IPS-15b (cell line): ENCODE data around the gene HS6ST3.
"Not testable (repeated sequence)": the region's sequence is repeated elsewhere in the genome, so short reads cannot be mapped to it uniquely, and the experiment has no call there.

Source experiments
- H3K27me3 ChIP-seq: one replicate; pipeline ENCODE4 v1.6.1; 2013; ENCODE audit warnings: low read length; ENCODE audit not compliant: control insufficient read depth, insufficient read depth
- H3K36me3 ChIP-seq: one replicate; pipeline ENCODE4 v1.6.1; 2013; ENCODE audit warnings: low read length; ENCODE audit not compliant: control insufficient read depth, insufficient read depth
- H3K4me1 ChIP-seq: one replicate; pipeline ENCODE4 v1.6.1; 2013; ENCODE audit warnings: mild to moderate bottlenecking, low read length; ENCODE audit not compliant: control insufficient read depth, insufficient read depth
- H3K4me3 ChIP-seq: one replicate; pipeline ENCODE4 v1.5.1; 2013; ENCODE audit warnings: low read depth, low read length
- H3K9ac ChIP-seq: one replicate; pipeline ENCODE4 v1.6.1; 2013; ENCODE audit warnings: low read depth, mild to moderate bottlenecking, low read length
- H3K9me3 ChIP-seq: one replicate; pipeline ENCODE4 v1.6.1; 2013; ENCODE audit warnings: mild to moderate bottlenecking, low read length; ENCODE audit not compliant: control insufficient read depth, insufficient read depth

Gene HS6ST3

GRCh38 chr13:96766306-96766705 is 676.4 kb downstream of the HS6ST3 start:
- H3K27me3 ChIP-seq = no peaks in the 10 kb centered on the region
- H3K9me3 ChIP-seq = no peaks in the 10 kb centered on the region
- H3K4me1 ChIP-seq = peaks cover 4% of the 10 kb centered on the region
- H3K4me3 ChIP-seq = no peak overlapping the region
- no peak overlapping the region for H3K9ac ChIP-seq
- H3K36me3 ChIP-seq = no peaks in the 10 kb centered on the region

DNA sequence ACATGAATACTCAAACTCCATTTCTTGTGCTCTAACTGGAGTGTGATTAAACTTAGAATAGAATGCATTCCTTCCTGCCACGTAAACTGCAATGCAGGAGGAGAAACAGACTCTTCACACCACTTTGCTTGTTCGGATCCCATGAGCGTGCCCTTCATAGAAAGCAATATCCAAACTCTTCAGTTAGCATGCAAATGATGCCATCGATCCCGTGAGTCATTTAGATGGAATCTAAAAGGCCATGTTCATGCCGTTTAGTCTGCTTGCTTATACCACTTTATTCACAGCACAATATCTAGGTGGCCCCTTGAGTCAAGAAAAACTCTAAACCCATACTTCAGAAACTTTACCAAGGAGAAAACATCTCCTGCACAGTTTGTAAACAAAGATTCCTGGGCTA is 678.6 kb downstream of the HS6ST3 start:
- no peak overlapping the region for H3K4me3 ChIP-seq
- H3K4me1 ChIP-seq = peaks cover 8% of the 10 kb centered on the region
- no peaks in the 10 kb centered on the region for H3K27me3 ChIP-seq
- H3K9me3 ChIP-seq = no peaks in the 10 kb centered on the region
- H3K36me3 ChIP-seq = no peaks in the 10 kb centered on the region
- H3K9ac ChIP-seq = no peak overlapping the region

DNA sequence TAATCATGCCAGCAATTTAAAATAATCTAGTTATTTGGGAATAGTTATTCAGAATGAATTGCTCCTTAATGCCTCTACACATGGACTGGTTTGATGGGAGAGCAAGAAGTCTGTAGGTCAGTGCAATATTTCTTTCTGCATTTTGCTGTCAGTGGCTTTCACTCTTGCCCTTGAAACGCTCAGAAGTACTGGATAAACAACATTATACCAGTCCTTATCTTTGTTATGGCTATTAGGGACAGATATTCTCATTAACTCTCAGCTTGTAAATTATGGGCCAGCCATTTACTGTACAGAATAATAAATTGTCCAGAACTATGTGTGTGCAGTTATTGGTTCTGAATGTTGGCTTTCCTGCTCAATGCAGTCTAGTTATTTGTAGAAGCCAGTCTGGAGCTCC is 680.0 kb downstream of the HS6ST3 start:
- no peak overlapping the region for H3K9ac ChIP-seq
- H3K9me3 ChIP-seq = no peaks in the 10 kb centered on the region
- no peaks in the 10 kb centered on the region for H3K27me3 ChIP-seq
- H3K4me1 ChIP-seq = peaks cover 8% of the 10 kb centered on the region
- no peak overlapping the region for H3K4me3 ChIP-seq
- no peaks in the 10 kb centered on the region for H3K36me3 ChIP-seq

DNA sequence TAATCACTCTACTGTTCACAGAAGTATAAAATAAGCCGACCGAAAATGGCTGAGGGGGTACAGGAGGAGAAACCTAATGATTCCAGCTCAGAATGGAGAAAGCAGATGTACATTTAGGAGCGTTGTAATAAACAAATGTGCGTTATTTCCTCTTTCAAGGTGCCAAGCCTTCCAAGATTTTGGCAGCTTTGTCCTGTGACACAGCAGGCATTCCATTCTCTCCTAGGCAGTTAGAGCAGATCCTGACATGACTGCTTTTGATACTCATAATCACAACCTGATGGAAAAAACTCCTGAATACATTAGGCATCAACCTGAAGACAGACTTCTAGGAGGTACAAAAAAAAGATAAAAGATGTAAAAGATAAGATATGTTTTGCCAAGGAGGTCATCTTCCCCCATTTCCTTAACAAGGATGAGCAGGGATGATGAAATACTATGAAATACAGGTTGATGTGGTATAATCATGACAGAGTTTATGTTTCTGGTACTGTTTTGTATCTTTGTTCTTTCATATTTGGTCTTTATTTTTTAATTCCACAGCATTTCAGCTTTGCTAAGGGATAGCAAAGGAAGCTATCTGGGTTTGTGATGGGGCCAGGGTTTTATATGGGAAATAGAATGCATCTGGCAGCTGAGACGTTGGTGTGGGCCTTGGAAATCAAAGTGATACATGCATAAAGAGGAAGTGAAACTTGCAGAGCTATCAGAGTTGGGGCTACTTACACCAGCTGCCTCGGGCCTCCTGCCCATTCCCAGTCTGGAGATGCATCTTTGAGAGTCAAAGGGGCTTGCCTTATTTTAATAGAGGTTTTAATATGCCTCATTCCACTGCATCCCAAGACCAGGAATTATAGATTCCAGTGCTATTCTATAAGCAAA is 681.8 kb downstream of the HS6ST3 start:
- Histone ChIP-seq H3K27me3 (no peaks in the 10 kb centered on the region), H3K9me3 (no peaks in the 10 kb centered on the region), H3K4me1 (peaks cover 8% of the 10 kb centered on the region), H3K36me3 (no peaks in the 10 kb centered on the region), H3K9ac (no peak overlapping the region), H3K4me3 (no peak overlapping the region)

- H3K4me3 ChIP-seq = no peak overlapping the region
- H3K36me3 ChIP-seq = no peaks in the 10 kb centered on the region
- H3K9ac ChIP-seq = no peak overlapping the region
- H3K4me1 ChIP-seq = peaks cover 8% of the 10 kb centered on the region
- H3K9me3 ChIP-seq = no peaks in the 10 kb centered on the region
- H3K27me3 ChIP-seq = no peaks in the 10 kb centered on the region
Measured at GRCh38 chr13:96772426-96772825, 682.5 kb downstream of the HS6ST3 start.

GRCh38 chr13:96778302-96778701 is 688.4 kb downstream of the HS6ST3 start:
- H3K9me3 ChIP-seq, H3K9ac ChIP-seq: not testable (repeated sequence)

DNA sequence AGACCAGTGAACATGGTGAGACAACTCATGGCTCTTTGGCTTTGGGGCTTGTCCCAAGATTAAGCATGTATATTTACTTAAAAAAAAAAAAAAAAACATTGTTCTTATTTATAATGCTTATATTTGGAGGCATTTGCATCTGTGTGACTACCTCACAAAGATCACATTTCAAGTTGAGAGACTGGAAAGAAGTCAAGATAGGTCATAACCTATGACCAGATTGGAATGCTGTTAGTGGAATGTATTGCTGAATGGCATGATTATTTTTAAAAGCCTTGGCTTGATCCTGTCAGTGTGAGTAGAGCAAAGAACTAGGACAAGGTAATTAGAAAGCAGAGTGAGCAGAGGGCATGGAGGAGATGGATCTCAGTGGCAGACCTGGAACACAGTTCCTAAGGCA is 689.8 kb downstream of the HS6ST3 start:
- H3K9ac ChIP-seq = no peak overlapping the region
- H3K4me1 ChIP-seq = no peaks in the 10 kb centered on the region
- no peaks in the 10 kb centered on the region for H3K9me3 ChIP-seq
- H3K36me3 ChIP-seq = no peaks in the 10 kb centered on the region
- H3K27me3 ChIP-seq = no peaks in the 10 kb centered on the region
- H3K4me3 ChIP-seq = no peak overlapping the region

More at GRCh38 chr13:96778302-96778701, 688.4 kb downstream of the HS6ST3 start:
- not testable (repeated sequence) for H3K4me3 ChIP-seq, H3K27me3 ChIP-seq, H3K36me3 ChIP-seq, H3K4me1 ChIP-seq

DNA sequence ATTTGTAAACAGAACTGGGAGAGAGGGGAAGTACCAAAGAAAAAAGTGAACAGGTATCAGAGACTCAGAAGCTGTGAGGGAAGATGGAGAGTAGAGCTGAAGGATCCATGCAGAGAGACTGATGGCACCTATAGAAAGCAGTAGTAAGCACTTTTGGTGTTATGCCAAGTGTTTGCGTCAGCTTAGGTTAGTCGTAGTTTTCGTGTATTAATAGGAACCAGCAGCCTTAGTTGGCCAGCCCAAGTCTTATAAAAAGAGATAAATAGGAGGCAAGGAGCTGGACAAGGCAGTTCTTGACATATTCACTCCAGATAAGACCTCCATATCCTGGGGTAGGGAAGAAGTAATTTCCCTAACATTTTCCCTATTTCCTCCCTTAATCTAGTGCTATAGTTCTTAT is 690.2 kb downstream of the HS6ST3 start:
- H3K27me3 ChIP-seq = no peaks in the 10 kb centered on the region
- H3K9me3 ChIP-seq = no peaks in the 10 kb centered on the region
- no peaks in the 10 kb centered on the region for H3K36me3 ChIP-seq
- H3K9ac ChIP-seq = no peak overlapping the region
- no peak overlapping the region for H3K4me3 ChIP-seq
- no peaks in the 10 kb centered on the region for H3K4me1 ChIP-seq

DNA sequence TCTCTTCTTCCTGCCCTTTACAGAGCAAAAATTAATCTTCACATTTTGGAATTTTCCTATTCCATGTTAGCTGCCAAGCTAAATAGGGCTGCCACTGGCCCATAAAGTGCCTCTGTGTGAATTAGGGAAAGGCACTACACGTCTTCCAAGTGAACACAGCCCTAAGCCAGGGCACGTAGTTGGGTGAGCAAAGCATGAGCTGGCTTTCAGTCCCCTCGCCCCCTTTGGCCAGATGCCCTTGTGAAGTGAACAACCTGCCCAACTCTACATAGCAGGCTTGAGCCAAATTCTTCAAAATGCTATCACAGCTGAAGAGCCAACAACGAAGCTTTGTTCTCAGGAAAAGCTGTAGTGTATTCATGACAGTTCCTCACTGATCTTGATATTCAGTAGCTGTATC is 691.2 kb downstream of the HS6ST3 start:
- Histone ChIP-seq H3K9ac (no peak overlapping the region), H3K4me1 (no peaks in the 10 kb centered on the region), H3K27me3 (no peaks in the 10 kb centered on the region), H3K9me3 (no peaks in the 10 kb centered on the region), H3K36me3 (no peaks in the 10 kb centered on the region), H3K4me3 (no peak overlapping the region)

DNA sequence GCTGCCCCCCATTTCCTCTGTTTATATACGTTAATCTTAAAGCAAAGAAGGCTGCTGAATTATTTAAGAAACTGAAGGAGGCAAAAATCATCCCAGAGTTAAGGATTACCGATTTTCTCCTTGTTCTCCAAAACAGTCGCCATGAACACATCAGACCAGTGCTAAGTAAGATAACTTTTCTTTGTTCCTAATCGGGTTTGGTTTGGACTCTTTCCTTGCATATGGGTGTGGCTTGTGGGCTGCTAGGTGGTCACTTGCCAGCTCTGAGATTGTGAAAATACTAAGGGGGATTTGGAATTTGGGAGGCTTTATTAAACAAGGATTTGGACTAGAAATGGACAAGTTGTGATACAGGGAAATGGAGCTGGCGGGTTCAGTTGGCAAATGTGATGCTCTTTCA is 692.3 kb downstream of the HS6ST3 start:
- Histone ChIP-seq H3K36me3 (no peaks in the 10 kb centered on the region), H3K9ac (no peak overlapping the region), H3K4me3 (no peak overlapping the region), H3K9me3 (no peaks in the 10 kb centered on the region), H3K27me3 (no peaks in the 10 kb centered on the region), H3K4me1 (no peaks in the 10 kb centered on the region)

DNA sequence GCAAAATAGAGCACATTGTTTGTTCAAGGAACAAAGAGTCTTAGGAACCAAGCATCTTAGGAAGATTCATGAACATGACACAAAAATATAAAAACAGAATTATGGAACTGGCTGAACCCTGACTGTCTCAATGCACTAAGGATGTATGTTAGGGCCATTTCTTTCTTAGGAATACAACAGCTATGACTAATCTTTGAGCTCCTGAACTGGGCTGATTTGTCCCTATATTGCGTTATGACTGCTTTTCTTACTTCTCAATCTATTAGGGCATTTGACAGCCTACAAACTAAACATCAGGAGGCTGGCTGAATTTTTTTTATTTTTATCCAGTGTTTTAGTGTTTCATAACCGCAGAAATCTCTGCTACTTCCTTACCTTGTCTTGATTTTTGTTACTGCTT is 693.1 kb downstream of the HS6ST3 start:
- Histone ChIP-seq H3K9me3 (no peaks in the 10 kb centered on the region), H3K4me1 (no peaks in the 10 kb centered on the region), H3K36me3 (no peaks in the 10 kb centered on the region), H3K4me3 (no peak overlapping the region), H3K27me3 (no peaks in the 10 kb centered on the region), H3K9ac (no peak overlapping the region)

DNA sequence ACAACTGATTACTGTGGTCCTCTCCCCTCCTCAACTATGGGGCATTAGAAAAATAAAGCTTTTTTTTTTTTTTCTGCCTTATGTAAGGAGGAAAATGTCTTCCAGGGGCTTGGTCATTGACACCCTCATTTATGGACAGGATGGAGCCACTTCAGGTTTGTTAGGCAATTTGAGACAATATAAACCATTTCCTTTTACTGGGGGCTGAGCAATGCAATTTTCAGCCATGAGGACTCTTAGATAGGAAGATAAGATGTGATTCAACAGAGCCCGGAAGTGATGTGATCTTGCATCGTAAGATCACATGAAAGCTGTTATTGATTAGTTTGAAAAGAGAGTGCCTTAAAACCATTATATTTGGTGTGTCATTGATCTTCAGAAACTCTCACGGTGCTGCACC is 693.6 kb downstream of the HS6ST3 start:
- Histone ChIP-seq H3K27me3 (no peaks in the 10 kb centered on the region), H3K9ac (no peak overlapping the region), H3K4me1 (no peaks in the 10 kb centered on the region), H3K9me3 (no peaks in the 10 kb centered on the region), H3K4me3 (no peak overlapping the region), H3K36me3 (no peaks in the 10 kb centered on the region)
